H9 (cell line): ENCODE measurements around the gene ENDOU. TPM values are rescaled to one million over a fixed set of nuclear protein-coding genes. Genes with fewer than 3 reads are reported as not detected.

ENCODE experiments used
- DNase-seq: peaks from one replicate; pipeline ENCODE4 v3.0.0-alpha.2; 2017
- H2AFZ ChIP-seq: one replicate; pipeline ENCODE4 v1.6.1; 2013; ENCODE audit warnings: mild to moderate bottlenecking, low read length, control low read depth, moderate library complexity
- H2AK5ac ChIP-seq: 2 replicates; pipeline ENCODE4 v1.6.1; 2013; ENCODE audit warnings: low read length, control low read depth, mixed read lengths; ENCODE audit not compliant: insufficient read length
- H2BK120ac ChIP-seq: one replicate; pipeline ENCODE4 v1.6.1; 2013; ENCODE audit warnings: low read depth, mild to moderate bottlenecking, low read length, control low read depth, inconsistent platforms; ENCODE audit not compliant: poor library complexity, severe bottlenecking
- H2BK12ac ChIP-seq: 2 replicates; pipeline ENCODE4 v1.6.1; 2013; ENCODE audit warnings: low read length, control low read depth, mixed read lengths, low read depth; ENCODE audit not compliant: insufficient read length
- H2BK15ac ChIP-seq: 2 replicates; pipeline ENCODE4 v1.6.1; 2013; ENCODE audit warnings: low read depth, low read length, control low read depth
- H2BK20ac ChIP-seq: one replicate; pipeline ENCODE4 v1.6.1; 2013; ENCODE audit warnings: low read depth, mild to moderate bottlenecking, low read length, control low read depth, inconsistent platforms; ENCODE audit not compliant: poor library complexity, severe bottlenecking
- H2BK5ac ChIP-seq: 2 replicates; pipeline ENCODE4 v1.6.1; 2013; ENCODE audit warnings: low read length, control low read depth, mixed read lengths; ENCODE audit not compliant: insufficient read length
- H3K14ac ChIP-seq: 2 replicates; pipeline ENCODE4 v1.6.1; 2013; ENCODE audit warnings: low read length, control low read depth; ENCODE audit not compliant: insufficient read depth
- H3K18ac ChIP-seq: 2 replicates; pipeline ENCODE4 v1.6.1; 2013; ENCODE audit warnings: low read depth, mild to moderate bottlenecking, mixed read lengths, low read length, control low read depth; ENCODE audit not compliant: insufficient read length
- H3K23ac ChIP-seq: 2 replicates; pipeline ENCODE4 v1.6.1; 2013; ENCODE audit warnings: low read length, control low read depth, mixed read lengths, low read depth; ENCODE audit not compliant: insufficient read length
- H3K23me2 ChIP-seq: 2 replicates; pipeline ENCODE4 v1.6.1; 2013; ENCODE audit warnings: low read depth, mild to moderate bottlenecking, mixed read lengths, low read length, control low read depth; ENCODE audit not compliant: insufficient read length, poor library complexity, severe bottlenecking
- H3K27ac ChIP-seq: 2 replicates; pipeline ENCODE4 v1.5.1; 2013; ENCODE audit warnings: low read length, control low read depth, mixed read lengths, low read depth; ENCODE audit not compliant: insufficient read length
- H3K27me3 ChIP-seq: 2 replicates; pipeline ENCODE4 v1.6.1; 2013; ENCODE audit warnings: low read length, control low read depth, inconsistent platforms; ENCODE audit not compliant: insufficient read depth
- H3K4ac ChIP-seq: 2 replicates; pipeline ENCODE4 v1.6.1; 2013; ENCODE audit warnings: low read depth, mild to moderate bottlenecking, control low read depth, inconsistent platforms, low read length, moderate library complexity
- H3K4me1 ChIP-seq: 2 replicates; pipeline ENCODE4 v1.6.1; 2013; ENCODE audit warnings: low read length, control low read depth, inconsistent platforms; ENCODE audit not compliant: insufficient read depth
- H3K4me2 ChIP-seq: 2 replicates; pipeline ENCODE4 v1.6.1; 2013; ENCODE audit warnings: low read length, control low read depth, mixed read lengths; ENCODE audit not compliant: insufficient read length, insufficient read depth
- H3K56ac ChIP-seq: 2 replicates; pipeline ENCODE4 v1.6.1; 2013; ENCODE audit warnings: low read depth, mild to moderate bottlenecking, mixed read lengths, low read length, control low read depth; ENCODE audit not compliant: insufficient read length
- H3K79me1 ChIP-seq: 2 replicates; pipeline ENCODE4 v1.6.1; 2013; ENCODE audit warnings: low read depth, mild to moderate bottlenecking, moderate library complexity, low read length, control low read depth, inconsistent platforms; ENCODE audit not compliant: insufficient read depth, poor library complexity, severe bottlenecking
- H3K79me2 ChIP-seq: 2 replicates; pipeline ENCODE4 v1.6.1; 2013; ENCODE audit warnings: low read length, control low read depth, inconsistent platforms; ENCODE audit not compliant: insufficient read depth
- H3K9ac ChIP-seq: 2 replicates; pipeline ENCODE4 v1.6.1; 2013; ENCODE audit warnings: low read length, control low read depth, mixed read lengths; ENCODE audit not compliant: insufficient read length; ENCODE audit errors: extremely low read depth
- H3K9me3 ChIP-seq: one replicate; pipeline ENCODE4 v1.6.1; 2013; ENCODE audit warnings: low read depth, low read length, inconsistent platforms; ENCODE audit not compliant: control insufficient read depth
- H3T11ph ChIP-seq: one replicate; pipeline ENCODE4 v1.6.1; 2013; ENCODE audit warnings: mild to moderate bottlenecking, low read length, control low read depth, inconsistent platforms
- H4K20me1 ChIP-seq: one replicate; pipeline ENCODE4 v1.6.1; 2013; ENCODE audit not compliant: control insufficient read depth, insufficient read length, insufficient read depth
- H4K5ac ChIP-seq: 2 replicates; pipeline ENCODE4 v1.6.1; 2013; ENCODE audit warnings: low read depth, mild to moderate bottlenecking, mixed read lengths, low read length, control low read depth; ENCODE audit not compliant: insufficient read length
- H4K8ac ChIP-seq: replicated peaks from 2 replicates; pipeline ENCODE4 v1.6.1; 2013; ENCODE audit warnings: low read length, control low read depth, mixed read lengths, low read depth; ENCODE audit not compliant: insufficient read length
- H4K91ac ChIP-seq: 2 replicates; pipeline ENCODE4 v1.6.1; 2013; ENCODE audit warnings: low read depth, mild to moderate bottlenecking, moderate library complexity, mixed read lengths, low read length, control low read depth; ENCODE audit not compliant: insufficient read length
- H3K27ac Mint-ChIP-seq, 3 experiments: 2 replicates in 2 of 3; 3 replicates in 1 of 3; pipeline ENCODE4 v1.8.0; 2020 to 2021; ENCODE audit warnings: mixed read lengths in 3 of 3, mild to moderate bottlenecking in 1 of 3, moderate library complexity in 1 of 3
- H3K27me3 Mint-ChIP-seq: 2 replicates; pipeline ENCODE4 v1.8.0; 2021; ENCODE audit warnings: low read depth, mild to moderate bottlenecking, moderate library complexity, mixed read lengths
- H3K36me3 Mint-ChIP-seq, 3 experiments: 2 replicates in 2 of 3; 3 replicates in 1 of 3; pipeline ENCODE4 v1.8.0; 2020 to 2021; ENCODE audit warnings: low read depth in 3 of 3, mixed read lengths in 3 of 3; ENCODE audit not compliant: insufficient read depth in 1 of 3
- H3K4me1 Mint-ChIP-seq, 2 experiments: 2 replicates each; pipeline ENCODE4 v1.8.0; 2020; ENCODE audit warnings: mixed read lengths in 2 of 2
- H3K4me3 Mint-ChIP-seq, 2 experiments: 2 replicates in 1 of 2; 3 replicates in 1 of 2; pipeline ENCODE4 v1.8.0; 2020 to 2021; ENCODE audit warnings: mild to moderate bottlenecking in 2 of 2, mixed read lengths in 2 of 2, moderate library complexity in 1 of 2
- H3K9me3 Mint-ChIP-seq, 2 experiments: 2 replicates in 1 of 2; 3 replicates in 1 of 2; pipeline ENCODE4 v1.8.0; 2020; ENCODE audit warnings: mild to moderate bottlenecking in 2 of 2, mixed read lengths in 2 of 2, moderate library complexity in 1 of 2
- CTCF ChIP-seq: fragments of 200-600 bp; sonication (generic); conservative IDR thresholded peaks from 3 replicates; pipeline ENCODE4 v1.8.0; 2021; ENCODE audit warnings: antibody characterized with exemption, mild to moderate bottlenecking
- WGBS: extraction: QIAGEN DNeasy Blood & Tissue Kit; methylation state at CpG from one replicate; pipeline ENCODE4 v1.1.7; 2013; ENCODE audit warnings: missing lambda C conversion rate, low lambda C conversion rate, mixed read lengths; ENCODE audit not compliant: insufficient read length; ENCODE audit errors: extremely low coverage; 5-methylcytosine and 5-hydroxymethylcytosine counted together
- total RNA-seq: library from RNA; stranded (reverse); gene quantifications from 2 replicates; pipeline ENCODE4 v1.2.1, GENCODE V29; 2021

ENDOU gene
- total RNA-seq, 1 experiment from 2014 or later = not detected

GRCh38 chr12:47758584-47758833 lies 33.2 kb upstream of the ENDOU start:
- H4K20me1 ChIP-seq = no peaks in the 10 kb centered on the region
- H3K4me3 Mint-ChIP-seq = peak overlapping the region; percentile 64 to 78
- DNase-seq = no peak
- no CpG with 5 or more reads among the region's 10 CpGs for WGBS
- H2AK5ac ChIP-seq = no peak overlapping the region
- H3K36me3 Mint-ChIP-seq = peaks cover 0 to 4% (median 0%) of the 10 kb centered on the region in 3 experiments; a peak in 3 of 7 replicates
- H3K9me3 ChIP-seq = no peaks in the 10 kb centered on the region
- peak overlapping the region; percentile 51 for H3K4me2 ChIP-seq
- H3K27ac ChIP-seq = no peak overlapping the region
- peaks cover 3% of the 10 kb centered on the region for H3K23me2 ChIP-seq
- H3K9me3 Mint-ChIP-seq = no peaks in the 10 kb centered on the region
- H3K27me3 ChIP-seq = no peaks in the 10 kb centered on the region
- H3K14ac ChIP-seq = no peak overlapping the region
- H3K18ac ChIP-seq = no peak overlapping the region
- no peak for TF ChIP-seq CTCF
- no peak overlapping the region for H2BK5ac ChIP-seq
- H2BK12ac ChIP-seq = no peak overlapping the region
- peaks cover 18% of the 10 kb centered on the region; the same call in 1 of the 2 replicates for H3K4me1 ChIP-seq
- no peaks in the 10 kb centered on the region; the same call in none of the 2 replicates for H3K27me3 Mint-ChIP-seq
- no peaks in the 10 kb centered on the region for H3K79me1 ChIP-seq
- H3K4me1 Mint-ChIP-seq = peaks cover 18 to 27% of the 10 kb centered on the region in 2 experiments
- H2BK15ac ChIP-seq = no peak overlapping the region
- H3T11ph ChIP-seq = no peak overlapping the region
- no peak overlapping the region for H3K27ac Mint-ChIP-seq
- no peak overlapping the region for H3K9ac ChIP-seq
- H3K79me2 ChIP-seq = no peaks in the 10 kb centered on the region
- no peak overlapping the region for H3K23ac ChIP-seq
- H3K4ac ChIP-seq = no peak overlapping the region
- no peak overlapping the region for H4K91ac ChIP-seq
- H2AFZ ChIP-seq = no peak overlapping the region
- H2BK20ac ChIP-seq = no peak overlapping the region
- H4K8ac ChIP-seq = no peak overlapping the region
- H3K56ac ChIP-seq = no peak overlapping the region
- no peak overlapping the region for H4K5ac ChIP-seq
- H2BK120ac ChIP-seq = no peak overlapping the region
